ENCODE measurements around the gene ZSWIM3. TPM values are rescaled to one million over a fixed set of nuclear protein-coding genes. Genes with fewer than 3 reads are reported as not detected.

The ZSWIM3 gene
- total and polyA plus RNA-seq, 2 donors (not counting 1 experiment from before 2014, with no cell fraction given), result 3.6 to 7.6 TPM

- Histone ChIP-seq H3K79me2 (ENCODE audit: control insufficient read depth, insufficient read depth, low read length) (no peaks in the 10 kb centered on the region), H3K36me3 (ENCODE audit: control insufficient read depth, insufficient read depth, low read length) (peaks cover 1% of the 10 kb centered on the region), H4K20me1 (ENCODE audit: control insufficient read depth, extremely low read depth, insufficient read depth, low read length) (no peaks in the 10 kb centered on the region), H3K4me3 (replicated peaks in 1 of 4; ENCODE audit: control extremely low read depth in 1 of 4, insufficient read depth in 1 of 4, low read depth in 3 of 4, low read length in 4 of 4) (no peak overlapping the region), H3K4me1 (ENCODE audit: control insufficient read depth, extremely low read depth, insufficient read depth, low read length) (peaks cover 18% of the 10 kb centered on the region), H3K27me3 (ENCODE audit: control insufficient read depth, insufficient read depth, low read length) (no peaks in the 10 kb centered on the region), H3K9ac (ENCODE audit: insufficient read depth, low read length) (no peak overlapping the region), H3K9me3 (ENCODE audit: control insufficient read depth, insufficient read depth, low read depth, low read length) (no peaks in the 10 kb centered on the region), H2AFZ (ENCODE audit: low read length) (no peak overlapping the region), H3K4me2 (ENCODE audit: extremely low read depth, insufficient read depth, low read length) (no peak overlapping the region), H3K27ac (ENCODE audit: insufficient read depth, low read length) (no peak overlapping the region)
- TF ChIP-seq CTCF (conservative IDR thresholded peaks at IDR 0.05 in 1 of 2, IDR thresholded peaks at IDR 0.05 in 1 of 2; ENCODE audit: low read depth in 1 of 2, low read length in 2 of 2), result no peak
- TF ChIP-seq EZH2 (IDR thresholded peaks at IDR 0.05; ENCODE audit: low read length, missing control alignments), result no peak
- DNase-seq (ENCODE audit: low read depth in 2 of 2), result no peak
These were observed 50.0 kb downstream of the ZSWIM3 start for GRCh38 chr20:45907219-45907948.

GRCh38 chr20:45908084-45908483, 50.7 kb downstream of the ZSWIM3 start:
- H2AFZ ChIP-seq (ENCODE audit: low read length), result no peak overlapping the region
- H3K4me3 ChIP-seq (replicated peaks in 1 of 4; ENCODE audit: control extremely low read depth in 1 of 4, insufficient read depth in 1 of 4, low read depth in 3 of 4, low read length in 4 of 4), result peak overlapping the region in 1 of 4 experiments; percentile 23
- TF ChIP-seq CTCF (conservative IDR thresholded peaks at IDR 0.05 in 1 of 2, IDR thresholded peaks at IDR 0.05 in 1 of 2; ENCODE audit: low read depth in 1 of 2, low read length in 2 of 2) (no peak), EZH2 (IDR thresholded peaks at IDR 0.05; ENCODE audit: low read length, missing control alignments) (no peak)
- no peaks in the 10 kb centered on the region for H3K79me2 ChIP-seq (ENCODE audit: control insufficient read depth, insufficient read depth, low read length)
- no peak overlapping the region for H3K27ac ChIP-seq (ENCODE audit: insufficient read depth, low read length)
- H3K9me3 ChIP-seq (ENCODE audit: control insufficient read depth, insufficient read depth, low read depth, low read length), result no peaks in the 10 kb centered on the region
- no peaks in the 10 kb centered on the region for H3K27me3 ChIP-seq (ENCODE audit: control insufficient read depth, insufficient read depth, low read length)
- peaks cover 1% of the 10 kb centered on the region for H3K36me3 ChIP-seq (ENCODE audit: control insufficient read depth, insufficient read depth, low read length)
- H3K4me1 ChIP-seq (ENCODE audit: control insufficient read depth, extremely low read depth, insufficient read depth, low read length), result peaks cover 19% of the 10 kb centered on the region
- no peaks in the 10 kb centered on the region for H4K20me1 ChIP-seq (ENCODE audit: control insufficient read depth, extremely low read depth, insufficient read depth, low read length)
- H3K9ac ChIP-seq (ENCODE audit: insufficient read depth, low read length), result no peak overlapping the region
- DNase-seq (ENCODE audit: low read depth in 2 of 2), result no peak
- H3K4me2 ChIP-seq (ENCODE audit: extremely low read depth, insufficient read depth, low read length), result no peak overlapping the region

GRCh38 chr20:45909336-45909808, 52.0 kb downstream of the ZSWIM3 start:
- H3K9ac ChIP-seq (ENCODE audit: insufficient read depth, low read length), result no peak overlapping the region
- no peaks in the 10 kb centered on the region for H3K79me2 ChIP-seq (ENCODE audit: control insufficient read depth, insufficient read depth, low read length)
- no peak overlapping the region for H3K27ac ChIP-seq (ENCODE audit: insufficient read depth, low read length)
- DNase-seq (ENCODE audit: low read depth in 2 of 2), result no peak
- H3K4me1 ChIP-seq (ENCODE audit: control insufficient read depth, extremely low read depth, insufficient read depth, low read length), result peaks cover 19% of the 10 kb centered on the region
- H3K9me3 ChIP-seq (ENCODE audit: control insufficient read depth, insufficient read depth, low read depth, low read length), result no peaks in the 10 kb centered on the region
- H3K27me3 ChIP-seq (ENCODE audit: control insufficient read depth, insufficient read depth, low read length), result no peaks in the 10 kb centered on the region
- no peak overlapping the region for H3K4me2 ChIP-seq (ENCODE audit: extremely low read depth, insufficient read depth, low read length)
- H3K4me3 ChIP-seq (replicated peaks in 1 of 4; ENCODE audit: control extremely low read depth in 1 of 4, insufficient read depth in 1 of 4, low read depth in 3 of 4, low read length in 4 of 4), result peak overlapping the region in 2 of 4 experiments; percentile 14 to 54
- no peak overlapping the region for H2AFZ ChIP-seq (ENCODE audit: low read length)
- no peak for TF ChIP-seq CTCF (conservative IDR thresholded peaks at IDR 0.05 in 1 of 2, IDR thresholded peaks at IDR 0.05 in 1 of 2; ENCODE audit: low read depth in 1 of 2, low read length in 2 of 2)
- TF ChIP-seq EZH2 (IDR thresholded peaks at IDR 0.05; ENCODE audit: low read length, missing control alignments), result no peak
- H3K36me3 ChIP-seq (ENCODE audit: control insufficient read depth, insufficient read depth, low read length), result peaks cover 1% of the 10 kb centered on the region
- H4K20me1 ChIP-seq (ENCODE audit: control insufficient read depth, extremely low read depth, insufficient read depth, low read length), result no peaks in the 10 kb centered on the region

All from fibroblast of lung (primary cell).